Measurements from ENCODE around the gene CMTR1.

CMTR1 gene, protein sequence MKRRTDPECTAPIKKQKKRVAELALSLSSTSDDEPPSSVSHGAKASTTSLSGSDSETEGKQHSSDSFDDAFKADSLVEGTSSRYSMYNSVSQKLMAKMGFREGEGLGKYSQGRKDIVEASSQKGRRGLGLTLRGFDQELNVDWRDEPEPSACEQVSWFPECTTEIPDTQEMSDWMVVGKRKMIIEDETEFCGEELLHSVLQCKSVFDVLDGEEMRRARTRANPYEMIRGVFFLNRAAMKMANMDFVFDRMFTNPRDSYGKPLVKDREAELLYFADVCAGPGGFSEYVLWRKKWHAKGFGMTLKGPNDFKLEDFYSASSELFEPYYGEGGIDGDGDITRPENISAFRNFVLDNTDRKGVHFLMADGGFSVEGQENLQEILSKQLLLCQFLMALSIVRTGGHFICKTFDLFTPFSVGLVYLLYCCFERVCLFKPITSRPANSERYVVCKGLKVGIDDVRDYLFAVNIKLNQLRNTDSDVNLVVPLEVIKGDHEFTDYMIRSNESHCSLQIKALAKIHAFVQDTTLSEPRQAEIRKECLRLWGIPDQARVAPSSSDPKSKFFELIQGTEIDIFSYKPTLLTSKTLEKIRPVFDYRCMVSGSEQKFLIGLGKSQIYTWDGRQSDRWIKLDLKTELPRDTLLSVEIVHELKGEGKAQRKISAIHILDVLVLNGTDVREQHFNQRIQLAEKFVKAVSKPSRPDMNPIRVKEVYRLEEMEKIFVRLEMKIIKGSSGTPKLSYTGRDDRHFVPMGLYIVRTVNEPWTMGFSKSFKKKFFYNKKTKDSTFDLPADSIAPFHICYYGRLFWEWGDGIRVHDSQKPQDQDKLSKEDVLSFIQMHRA

DNA sequence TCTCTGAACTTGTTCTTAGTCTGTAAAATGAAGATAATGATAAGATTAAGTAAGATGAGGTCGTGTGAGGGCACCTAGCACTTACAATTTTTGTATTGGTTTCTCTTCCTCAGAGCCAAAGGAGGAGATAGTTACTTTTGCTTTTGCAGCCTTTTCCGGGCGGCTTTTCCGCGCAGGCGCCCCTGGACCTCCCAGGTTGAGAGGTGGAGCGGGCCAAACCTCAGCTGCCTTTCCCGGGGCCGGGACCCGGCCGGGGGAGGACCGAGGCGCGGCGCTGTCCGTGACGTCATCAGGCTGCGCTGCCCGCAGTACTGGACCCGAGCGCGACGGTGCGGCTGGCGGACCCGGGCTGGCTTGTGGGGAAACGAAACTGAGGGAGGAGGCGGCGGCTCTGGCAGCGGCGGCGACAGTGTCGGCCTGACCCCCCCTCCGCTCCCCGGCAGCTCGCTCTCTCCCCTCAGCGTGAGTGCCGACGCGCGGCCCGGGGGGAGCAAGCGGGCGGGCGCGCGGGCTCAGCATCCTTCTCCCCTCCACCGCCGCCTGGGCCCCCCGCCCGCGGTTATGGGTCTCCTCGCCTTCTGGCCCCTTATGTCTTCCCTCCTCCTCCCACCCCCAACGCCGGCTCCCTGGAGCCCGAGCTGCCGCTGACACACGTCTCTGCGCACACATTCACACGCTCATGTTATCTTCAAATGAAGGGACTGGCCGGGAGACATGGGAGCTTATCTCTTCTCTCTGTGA, at the start of gene CMTR1:
Gene CMTR1 (plus strand): TSS at position 306 of the 741 bp plus-strand sequence. CDS start 2,409 bp downstream, outside the sequence.
- H3K27ac ChIP-seq, result peak within 1 kb of the TSS; percentile 75
- TF ChIP-seq ZFX (IDR thresholded peaks at IDR 0.05), result peak; percentile 56
- TF ChIP-seq, protein P1, sequence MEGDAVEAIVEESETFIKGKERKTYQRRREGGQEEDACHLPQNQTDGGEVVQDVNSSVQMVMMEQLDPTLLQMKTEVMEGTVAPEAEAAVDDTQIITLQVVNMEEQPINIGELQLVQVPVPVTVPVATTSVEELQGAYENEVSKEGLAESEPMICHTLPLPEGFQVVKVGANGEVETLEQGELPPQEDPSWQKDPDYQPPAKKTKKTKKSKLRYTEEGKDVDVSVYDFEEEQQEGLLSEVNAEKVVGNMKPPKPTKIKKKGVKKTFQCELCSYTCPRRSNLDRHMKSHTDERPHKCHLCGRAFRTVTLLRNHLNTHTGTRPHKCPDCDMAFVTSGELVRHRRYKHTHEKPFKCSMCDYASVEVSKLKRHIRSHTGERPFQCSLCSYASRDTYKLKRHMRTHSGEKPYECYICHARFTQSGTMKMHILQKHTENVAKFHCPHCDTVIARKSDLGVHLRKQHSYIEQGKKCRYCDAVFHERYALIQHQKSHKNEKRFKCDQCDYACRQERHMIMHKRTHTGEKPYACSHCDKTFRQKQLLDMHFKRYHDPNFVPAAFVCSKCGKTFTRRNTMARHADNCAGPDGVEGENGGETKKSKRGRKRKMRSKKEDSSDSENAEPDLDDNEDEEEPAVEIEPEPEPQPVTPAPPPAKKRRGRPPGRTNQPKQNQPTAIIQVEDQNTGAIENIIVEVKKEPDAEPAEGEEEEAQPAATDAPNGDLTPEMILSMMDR (conservative IDR thresholded peaks at IDR 0.05), result no peak

DNA sequence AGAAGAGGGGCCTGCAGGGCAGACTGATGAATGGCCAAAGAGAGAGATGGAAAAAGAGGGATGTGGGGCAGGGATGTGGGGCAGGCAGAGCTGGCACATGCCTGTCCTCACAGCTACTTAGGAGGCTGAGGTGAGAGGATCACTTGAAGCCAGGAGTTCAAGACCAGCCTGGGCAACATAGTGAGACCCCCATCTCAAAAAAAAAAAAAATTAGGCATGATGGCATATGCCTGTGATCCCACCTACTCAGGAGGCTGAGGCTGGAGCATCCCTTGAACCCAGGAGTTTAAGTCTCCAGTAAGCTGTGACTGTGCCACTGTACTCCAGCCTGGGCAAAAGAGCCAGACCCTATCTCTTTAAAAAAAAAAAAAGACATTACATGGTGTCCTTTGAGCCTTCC, 44.4 kb upstream of the CMTR1 start:
- H3K27ac ChIP-seq, result no peak overlapping the region
- TF ChIP-seq, protein P1 (conservative IDR thresholded peaks at IDR 0.05), result no peak
- no peak for TF ChIP-seq ZFX (IDR thresholded peaks at IDR 0.05)

DNA sequence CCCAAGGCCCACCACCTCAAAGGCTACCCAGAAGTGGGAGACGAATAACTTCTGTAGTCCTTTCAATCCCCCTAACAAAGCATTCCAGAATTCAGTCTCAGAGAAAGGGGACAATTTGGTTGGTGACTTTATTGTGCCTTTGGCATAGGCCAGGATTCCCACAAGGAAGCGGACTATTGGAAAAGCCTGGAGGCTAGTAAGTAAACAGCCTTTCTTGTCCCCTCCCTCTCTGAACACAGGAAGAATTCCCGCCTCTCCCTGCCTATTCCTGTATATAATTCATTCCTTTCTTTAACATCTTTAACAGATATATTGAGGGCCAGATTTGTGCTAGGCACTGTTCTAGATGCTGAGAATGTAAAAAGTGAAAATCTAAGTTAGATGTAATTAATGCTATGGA, 43.2 kb upstream of the CMTR1 start:
- no peak overlapping the region for H3K27ac ChIP-seq
- TF ChIP-seq, protein P1 (conservative IDR thresholded peaks at IDR 0.05), result no peak
- no peak for TF ChIP-seq ZFX (IDR thresholded peaks at IDR 0.05)

DNA sequence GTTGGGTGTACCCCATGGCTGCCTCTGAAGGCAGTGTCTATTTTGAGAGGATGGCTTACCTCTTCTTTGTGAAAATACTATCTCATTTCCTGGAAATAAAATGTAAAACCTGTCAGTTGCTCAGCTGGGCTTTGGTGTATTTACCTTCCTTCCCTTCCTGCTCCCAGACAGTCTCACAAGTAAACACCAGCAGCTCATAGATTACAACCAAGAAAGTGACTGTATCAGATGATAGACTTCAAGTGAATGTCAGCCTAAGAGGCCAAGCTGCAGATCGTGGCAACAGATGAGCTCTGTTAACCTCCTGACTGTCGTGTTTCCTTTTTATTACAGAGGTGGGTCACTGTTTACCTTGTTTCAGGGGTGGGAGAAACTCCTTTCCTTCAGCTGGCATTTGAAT, 41.9 kb upstream of the CMTR1 start:
- TF ChIP-seq, protein P1 (conservative IDR thresholded peaks at IDR 0.05), result no peak
- TF ChIP-seq ZFX (IDR thresholded peaks at IDR 0.05), result no peak
- H3K27ac ChIP-seq, result no peak overlapping the region

DNA sequence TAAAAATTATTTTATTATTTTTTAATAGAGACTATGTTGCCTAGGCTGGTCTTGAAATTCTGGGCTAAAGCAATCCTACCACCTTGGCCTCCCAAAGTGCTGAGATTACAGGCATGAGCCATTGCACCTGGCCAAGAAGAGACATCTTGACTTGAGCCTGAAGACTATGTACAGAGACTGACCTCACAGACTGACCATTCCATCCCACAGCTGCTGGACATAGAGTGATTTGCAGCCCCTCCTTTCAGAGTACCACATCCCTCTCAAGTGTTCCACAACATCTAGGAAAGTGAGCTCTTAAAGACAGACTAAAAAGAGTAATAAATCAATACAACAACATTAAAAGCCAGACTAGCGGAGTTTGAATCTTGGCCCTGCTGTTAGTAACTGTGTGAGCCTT, 40.2 kb upstream of the CMTR1 start:
- TF ChIP-seq, protein P1 (conservative IDR thresholded peaks at IDR 0.05), result no peak
- no peak for TF ChIP-seq ZFX (IDR thresholded peaks at IDR 0.05)
- no peak overlapping the region for H3K27ac ChIP-seq

DNA sequence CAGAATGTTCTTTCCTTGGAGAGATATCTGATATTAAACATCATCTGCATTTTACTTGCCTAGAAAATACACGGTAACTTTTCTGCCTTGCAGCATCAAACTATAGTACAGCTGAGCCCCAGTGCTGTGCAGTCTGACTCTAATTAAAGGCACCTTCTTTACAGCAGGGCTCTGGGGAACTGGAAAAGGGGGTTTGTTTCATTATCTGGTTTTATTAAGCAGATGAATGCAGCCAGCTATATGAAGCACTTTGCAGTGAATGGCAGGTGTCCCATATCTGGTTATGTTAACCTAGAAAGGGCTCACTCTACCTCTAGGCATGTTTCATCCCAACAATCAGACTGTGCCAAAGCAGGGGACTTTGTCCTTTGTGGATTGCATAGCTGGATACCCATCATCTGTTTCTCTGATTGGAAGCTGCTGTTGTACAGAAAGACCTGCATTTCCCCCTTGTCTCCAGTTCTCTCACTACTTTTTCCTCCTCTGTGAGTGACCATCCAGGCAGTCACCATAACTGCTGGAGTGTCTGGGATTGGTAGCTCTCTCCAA, 39.6 kb upstream of the CMTR1 start:
- TF ChIP-seq, protein P1 (conservative IDR thresholded peaks at IDR 0.05), result no peak
- no peak for TF ChIP-seq ZFX (IDR thresholded peaks at IDR 0.05)
- no peak overlapping the region for H3K27ac ChIP-seq
